Duodenal mucosa (tissue), 2 donors: ENCODE results near the gene FRMD5.
"Not testable (repeated sequence)": the region's sequence is repeated elsewhere in the genome, so short reads cannot be mapped to it uniquely, and the experiment has no call there.

Experiments
- H3K27ac ChIP-seq: one replicate; pipeline ENCODE4 v1.7.0; 2013; ENCODE audit warnings: low read depth, low read length
- H3K27me3 ChIP-seq, 2 donors: one replicate each; pipeline ENCODE4 v1.7.0; 2013; ENCODE audit warnings: low read length in 2 of 2, control low read depth in 1 of 2; ENCODE audit not compliant: insufficient read depth in 2 of 2, control insufficient read depth in 1 of 2
- H3K36me3 ChIP-seq, 2 donors: one replicate each; pipeline ENCODE4 v1.7.0; 2013; ENCODE audit warnings: low read length in 2 of 2, control low read depth in 1 of 2; ENCODE audit not compliant: insufficient read depth in 2 of 2, control insufficient read depth in 1 of 2
- H3K4me1 ChIP-seq, 2 donors: one replicate each; pipeline ENCODE4 v1.7.0; 2013; ENCODE audit warnings: low read length in 2 of 2, control low read depth in 1 of 2; ENCODE audit not compliant: insufficient read depth in 2 of 2, control insufficient read depth in 1 of 2
- H3K4me3 ChIP-seq, 2 donors: one replicate each; pipeline ENCODE4 v1.7.0; 2013; ENCODE audit warnings: low read length in 2 of 2, low read depth in 1 of 2
- H3K9ac ChIP-seq, 2 donors: one replicate each; pipeline ENCODE4 v1.7.0; 2013; ENCODE audit warnings: low read length in 2 of 2, low read depth in 1 of 2
- H3K9me3 ChIP-seq, 2 donors: one replicate each; pipeline ENCODE4 v1.7.0; 2013; ENCODE audit warnings: low read length in 2 of 2, control low read depth in 1 of 2; ENCODE audit not compliant: control insufficient read depth in 1 of 2

Gene FRMD5

GRCh38 chr15:44024155-44024554, 170.9 kb downstream of the FRMD5 start:
- Histone ChIP-seq H3K27me3 (no peaks in the 10 kb centered on the region), H3K9ac (no peak overlapping the region), H3K27ac (no peak overlapping the region), H3K9me3 (no peaks in the 10 kb centered on the region), H3K4me3 (no peak overlapping the region), H3K36me3 (no peaks in the 10 kb centered on the region), H3K4me1 (no peaks in the 10 kb centered on the region)

GRCh38 chr15:44023176-44023575, 171.9 kb downstream of the FRMD5 start:
- Histone ChIP-seq H3K9ac (no peak overlapping the region), H3K9me3 (no peaks in the 10 kb centered on the region), H3K4me1 (no peaks in the 10 kb centered on the region), H3K27me3 (no peaks in the 10 kb centered on the region), H3K27ac (no peak overlapping the region), H3K36me3 (no peaks in the 10 kb centered on the region), H3K4me3 (no peak overlapping the region)

- Histone ChIP-seq H3K4me1 (peaks cover 0 to 5% of the 10 kb centered on the region in 2 donors), H3K9ac (no peak overlapping the region), H3K9me3 (no peaks in the 10 kb centered on the region), H3K4me3 (no peak overlapping the region), H3K27me3 (no peaks in the 10 kb centered on the region), H3K36me3 (no peaks in the 10 kb centered on the region), H3K27ac (no peak overlapping the region)
Observed at GRCh38 chr15:44018151-44018550, 176.9 kb downstream of the FRMD5 start.

GRCh38 chr15:44015545-44016305, 179.3 kb downstream of the FRMD5 start:
- no peaks in the 10 kb centered on the region for H3K36me3 ChIP-seq
- peaks cover 0 to 5% of the 10 kb centered on the region in 2 donors for H3K4me1 ChIP-seq
- H3K27me3 ChIP-seq: peaks cover 0 to 5% of the 10 kb centered on the region in 2 donors
- no peak overlapping the region for H3K4me3 ChIP-seq
- no peak overlapping the region for H3K27ac ChIP-seq
- H3K9me3 ChIP-seq: no peaks in the 10 kb centered on the region
- H3K9ac ChIP-seq: no peak overlapping the region

GRCh38 chr15:44011238-44011854, 183.7 kb downstream of the FRMD5 start:
- H3K9ac ChIP-seq: no peak overlapping the region
- no peak overlapping the region for H3K4me3 ChIP-seq
- no peaks in the 10 kb centered on the region for H3K36me3 ChIP-seq
- peaks cover 0 to 5% of the 10 kb centered on the region in 2 donors for H3K4me1 ChIP-seq
- no peaks in the 10 kb centered on the region for H3K9me3 ChIP-seq
- peaks cover 0 to 5% of the 10 kb centered on the region in 2 donors for H3K27me3 ChIP-seq
- H3K27ac ChIP-seq: no peak overlapping the region

- no peaks in the 10 kb centered on the region for H3K4me1 ChIP-seq
- H3K9me3 ChIP-seq: no peaks in the 10 kb centered on the region
- H3K9ac ChIP-seq: no peak overlapping the region
- H3K27me3 ChIP-seq: peaks cover 0 to 5% of the 10 kb centered on the region in 2 donors
- H3K4me3 ChIP-seq: no peak overlapping the region
- no peaks in the 10 kb centered on the region for H3K36me3 ChIP-seq
- no peak overlapping the region for H3K27ac ChIP-seq
Observed at GRCh38 chr15:44010089-44010488, 185.0 kb downstream of the FRMD5 start.

GRCh38 chr15:44009038-44009437, 186.0 kb downstream of the FRMD5 start:
- no peaks in the 10 kb centered on the region for H3K9me3 ChIP-seq
- no peaks in the 10 kb centered on the region for H3K36me3 ChIP-seq
- H3K9ac ChIP-seq: no peak overlapping the region
- no peaks in the 10 kb centered on the region for H3K4me1 ChIP-seq
- H3K4me3 ChIP-seq: no peak overlapping the region
- no peak overlapping the region for H3K27ac ChIP-seq
- H3K27me3 ChIP-seq: peaks cover 0 to 5% of the 10 kb centered on the region in 2 donors

GRCh38 chr15:44000248-44000647, 194.8 kb downstream of the FRMD5 start:
- H3K27ac ChIP-seq, H3K9ac ChIP-seq, H3K4me1 ChIP-seq, H3K27me3 ChIP-seq, H3K9me3 ChIP-seq, H3K4me3 ChIP-seq, H3K36me3 ChIP-seq: not testable (repeated sequence)

GRCh38 chr15:43998607-43999006, 196.5 kb downstream of the FRMD5 start:
- Histone ChIP-seq H3K4me1 (no peaks in the 10 kb centered on the region), H3K27ac (no peak overlapping the region), H3K4me3 (peak overlapping the region in 1 of 2 donors; percentile 30), H3K27me3 (no peaks in the 10 kb centered on the region), H3K36me3 (no peaks in the 10 kb centered on the region), H3K9ac (no peak overlapping the region), H3K9me3 (no peaks in the 10 kb centered on the region)

GRCh38 chr15:43991206-43991605, 203.9 kb downstream of the FRMD5 start:
- no peaks in the 10 kb centered on the region for H3K9me3 ChIP-seq
- no peaks in the 10 kb centered on the region for H3K4me1 ChIP-seq
- H3K36me3 ChIP-seq: no peaks in the 10 kb centered on the region
- no peak overlapping the region for H3K4me3 ChIP-seq
- no peaks in the 10 kb centered on the region for H3K27me3 ChIP-seq
- no peak overlapping the region for H3K27ac ChIP-seq
- no peak overlapping the region for H3K9ac ChIP-seq
